Measurements from ENCODE around the gene TTC9C.
A peak's percentile ranks its signal among the peaks of the same experiment; 100 is the strongest.
"Not testable (repeated sequence)": the region's sequence is repeated elsewhere in the genome, so short reads cannot be mapped to it uniquely, and the experiment has no call there.

Gene TTC9C

GRCh38 chr11:62732830-62733229, 4.5 kb downstream of the TTC9C start:
- Mint-ChIP-seq H3K27me3 (no peaks in the 10 kb centered on the region), H3K27ac (ENCODE audit: low read depth) (no peak overlapping the region), H3K4me1 (peaks cover 9% of the 10 kb centered on the region), H3K36me3 (ENCODE audit: insufficient read depth) (peaks cover 49% of the 10 kb centered on the region), H3K9me3 (no peaks in the 10 kb centered on the region), H3K4me3 (no peak overlapping the region)
- no peak for ATAC-seq (replicated peaks; ENCODE audit: extremely low read depth, poor library complexity, severe bottlenecking)
- no peak for DNase-seq (ENCODE audit: low spot score in 2 of 2)

- DNase-seq (ENCODE audit: low spot score in 2 of 2): no peak
- Mint-ChIP-seq H3K27ac (ENCODE audit: low read depth) (no peak overlapping the region), H3K36me3 (ENCODE audit: insufficient read depth) (peaks cover 65% of the 10 kb centered on the region), H3K4me3 (no peak overlapping the region), H3K9me3 (no peaks in the 10 kb centered on the region), H3K27me3 (no peaks in the 10 kb centered on the region), H3K4me1 (no peaks in the 10 kb centered on the region)
- ATAC-seq (replicated peaks; ENCODE audit: extremely low read depth, poor library complexity, severe bottlenecking): no peak
Observed at GRCh38 chr11:62737196-62737595, 8.9 kb downstream of the TTC9C start.

GRCh38 chr11:62747475-62748160, 19.3 kb downstream of the TTC9C start:
- Mint-ChIP-seq H3K4me3 (no peak overlapping the region), H3K4me1 (peaks cover 8% of the 10 kb centered on the region), H3K27me3 (no peaks in the 10 kb centered on the region), H3K9me3 (no peaks in the 10 kb centered on the region), H3K36me3 (ENCODE audit: insufficient read depth) (peaks cover 6% of the 10 kb centered on the region), H3K27ac (ENCODE audit: low read depth) (no peak overlapping the region)
- ATAC-seq (replicated peaks; ENCODE audit: extremely low read depth, poor library complexity, severe bottlenecking): no peak
- DNase-seq (ENCODE audit: low spot score in 2 of 2): no peak

DNA sequence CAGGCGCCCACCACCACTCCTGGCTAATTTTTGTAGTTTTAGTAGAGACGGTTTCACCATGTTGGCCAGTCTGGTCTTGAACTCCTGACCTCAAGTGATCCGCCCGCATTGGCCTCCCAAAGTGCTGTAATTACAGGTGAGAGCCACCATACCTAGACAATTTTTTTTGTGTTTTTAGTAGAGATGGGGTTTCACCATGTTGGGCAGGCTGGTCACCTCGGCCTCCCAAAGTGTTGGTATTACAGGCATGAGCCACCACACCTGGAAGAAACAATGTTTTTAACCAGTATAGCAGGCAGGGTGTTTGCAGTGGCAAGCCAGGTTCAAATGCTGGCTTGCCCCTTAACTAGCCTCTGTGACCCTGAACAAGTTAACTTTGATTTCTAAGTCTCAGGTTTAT, 21.6 kb downstream of the TTC9C start:
- DNase-seq (ENCODE audit: low spot score in 2 of 2); H3K27ac Mint-ChIP-seq (ENCODE audit: low read depth); H3K4me3 Mint-ChIP-seq; H3K27me3 Mint-ChIP-seq; H3K9me3 Mint-ChIP-seq; ATAC-seq (replicated peaks; ENCODE audit: extremely low read depth, poor library complexity, severe bottlenecking): not testable (repeated sequence)
- Mint-ChIP-seq H3K36me3 (ENCODE audit: insufficient read depth) (peaks cover 13% of the 10 kb centered on the region), H3K4me1 (peaks cover 18% of the 10 kb centered on the region)

DNA sequence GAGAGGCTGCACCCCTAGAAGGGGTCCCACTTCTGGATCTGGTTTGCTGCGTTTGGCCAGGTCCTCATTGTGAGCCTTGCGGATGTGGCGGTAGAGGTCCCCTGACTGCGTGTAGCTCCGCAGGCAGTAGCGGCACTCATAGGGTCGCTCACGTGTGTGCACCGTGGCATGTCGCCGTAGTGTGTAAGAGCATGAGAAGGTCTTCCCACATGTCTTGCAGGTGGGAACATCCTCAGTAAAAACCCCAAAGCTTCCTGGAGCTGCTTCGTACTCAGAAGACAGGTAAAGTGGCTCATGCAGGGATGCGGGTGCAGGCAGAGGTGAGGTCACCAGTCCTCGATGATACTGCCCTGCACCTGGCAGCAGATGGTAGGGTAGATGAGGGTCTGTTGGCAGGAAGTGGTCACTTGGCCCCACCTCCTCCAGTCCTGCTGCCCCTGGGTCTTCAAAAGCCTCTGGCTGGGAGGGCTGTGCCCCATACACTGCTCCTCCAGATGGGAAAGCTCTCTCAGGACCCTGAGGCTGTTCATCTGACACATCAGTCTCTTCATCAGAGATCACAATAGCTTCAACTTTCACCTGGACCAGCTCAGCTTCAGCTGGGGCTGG, 24.0 kb downstream of the TTC9C start:
- Mint-ChIP-seq H3K9me3 (no peaks in the 10 kb centered on the region), H3K27ac (ENCODE audit: low read depth) (no peak overlapping the region)

GRCh38 chr11:62752994-62753735, 24.9 kb downstream of the TTC9C start:
- no peak for DNase-seq (ENCODE audit: low spot score in 2 of 2)

More for the DNA sequence above, 24.0 kb downstream of the TTC9C start:
- no peak for DNase-seq (ENCODE audit: low spot score in 2 of 2)
- ATAC-seq (replicated peaks; ENCODE audit: extremely low read depth, poor library complexity, severe bottlenecking): no peak
- Mint-ChIP-seq H3K4me1 (peaks cover 18% of the 10 kb centered on the region), H3K27me3 (no peaks in the 10 kb centered on the region), H3K36me3 (ENCODE audit: insufficient read depth) (peaks cover 12% of the 10 kb centered on the region), H3K4me3 (peak overlapping the region; percentile 41)

GRCh38 chr11:62753736-62754603, 25.7 kb downstream of the TTC9C start, which contains the start of gene ZBTB3:
TSS of gene ZBTB3 (minus strand) at chr11:62754160. CDS start at chr11:62753664, 496 bp downstream.
- Mint-ChIP-seq H3K9me3 (no peaks in the 10 kb centered on the region), H3K36me3 (ENCODE audit: insufficient read depth) (peaks cover 12% of the 10 kb centered on the region), H3K4me1 (peaks cover 14% of the 10 kb centered on the region), H3K27ac (ENCODE audit: low read depth) (peak within 1 kb of the TSS; percentile 88), H3K4me3 (peak within 1 kb of the TSS; percentile 88), H3K27me3 (no peaks in the 10 kb centered on the region)
- DNase-seq (ENCODE audit: low spot score in 2 of 2) (peak; percentile 92 to 96), ATAC-seq (replicated peaks; ENCODE audit: extremely low read depth, poor library complexity, severe bottlenecking) (peak; percentile 97)

More at GRCh38 chr11:62752994-62753735, 24.9 kb downstream of the TTC9C start:
- no peaks in the 10 kb centered on the region for H3K9me3 Mint-ChIP-seq
- peaks cover 12% of the 10 kb centered on the region for H3K36me3 Mint-ChIP-seq (ENCODE audit: insufficient read depth)
- no peak for ATAC-seq (replicated peaks; ENCODE audit: extremely low read depth, poor library complexity, severe bottlenecking)
- peaks cover 18% of the 10 kb centered on the region for H3K4me1 Mint-ChIP-seq
- H3K4me3 Mint-ChIP-seq: peak overlapping the region; percentile 88
- H3K27ac Mint-ChIP-seq (ENCODE audit: low read depth): peak overlapping the region; percentile 88
- no peaks in the 10 kb centered on the region for H3K27me3 Mint-ChIP-seq

- peaks cover 12% of the 10 kb centered on the region for H3K4me1 Mint-ChIP-seq
- H3K27me3 Mint-ChIP-seq: no peaks in the 10 kb centered on the region
- peak overlapping the region; percentile 88 for H3K4me3 Mint-ChIP-seq
- H3K27ac Mint-ChIP-seq (ENCODE audit: low read depth): no peak overlapping the region
- ATAC-seq (replicated peaks; ENCODE audit: extremely low read depth, poor library complexity, severe bottlenecking) (no peak), DNase-seq (ENCODE audit: low spot score in 2 of 2) (no peak)
- no peaks in the 10 kb centered on the region for H3K9me3 Mint-ChIP-seq
- H3K36me3 Mint-ChIP-seq (ENCODE audit: insufficient read depth): peaks cover 8% of the 10 kb centered on the region
Observed at GRCh38 chr11:62755086-62755615, 26.9 kb downstream of the TTC9C start.

DNA sequence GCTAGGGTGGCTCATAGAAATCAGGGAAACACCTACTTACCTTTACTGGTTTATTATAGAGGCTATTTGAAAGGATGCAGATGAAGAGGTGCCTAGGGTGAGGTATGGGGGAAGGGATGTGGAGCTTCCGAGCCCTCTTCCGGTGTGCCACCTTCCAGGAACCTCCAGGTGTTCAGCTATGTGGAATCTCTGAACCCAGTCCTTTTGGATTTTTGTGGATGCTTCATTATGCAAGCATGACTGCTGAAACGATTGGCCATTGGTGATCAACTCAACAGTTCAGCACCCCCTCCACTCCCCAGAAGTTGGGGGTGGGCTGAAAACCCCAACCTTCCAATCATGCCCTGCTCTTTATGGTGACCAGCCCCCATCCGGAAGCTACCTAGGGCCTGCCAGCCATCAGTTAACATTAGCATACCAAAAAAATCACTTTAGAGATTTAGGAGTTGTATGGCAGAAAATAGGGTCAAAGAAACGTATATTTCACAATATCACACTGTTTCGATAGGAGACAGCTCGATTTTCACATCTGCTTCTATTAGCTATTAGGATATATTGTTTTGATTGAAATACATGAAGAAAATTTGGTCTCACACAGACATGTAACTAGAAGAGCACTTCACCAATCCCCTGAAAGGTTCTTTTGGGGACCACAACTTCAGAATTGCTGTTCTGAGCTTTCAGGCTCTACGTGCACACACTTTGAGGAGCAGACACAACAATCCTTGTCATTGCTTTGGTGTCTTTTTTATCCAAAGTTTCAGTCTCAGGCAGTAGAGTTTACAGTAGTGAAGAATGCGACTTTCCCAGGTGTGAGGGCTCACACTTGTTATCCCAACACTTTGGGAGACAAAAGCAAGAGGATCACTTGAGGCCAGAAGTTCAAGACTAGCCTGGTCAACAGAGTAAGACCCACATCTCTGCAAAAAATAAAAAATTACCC, 29.8 kb downstream of the TTC9C start:
- DNase-seq (ENCODE audit: low spot score in 2 of 2) (no peak), ATAC-seq (replicated peaks; ENCODE audit: extremely low read depth, poor library complexity, severe bottlenecking) (no peak)
- H3K27me3 Mint-ChIP-seq: no peaks in the 10 kb centered on the region
- peak overlapping the region; percentile 74 for H3K27ac Mint-ChIP-seq (ENCODE audit: low read depth)
- peaks cover 27% of the 10 kb centered on the region for H3K4me1 Mint-ChIP-seq
- no peak overlapping the region for H3K4me3 Mint-ChIP-seq
- peaks cover 18% of the 10 kb centered on the region for H3K36me3 Mint-ChIP-seq (ENCODE audit: insufficient read depth)
- no peaks in the 10 kb centered on the region for H3K9me3 Mint-ChIP-seq

DNA sequence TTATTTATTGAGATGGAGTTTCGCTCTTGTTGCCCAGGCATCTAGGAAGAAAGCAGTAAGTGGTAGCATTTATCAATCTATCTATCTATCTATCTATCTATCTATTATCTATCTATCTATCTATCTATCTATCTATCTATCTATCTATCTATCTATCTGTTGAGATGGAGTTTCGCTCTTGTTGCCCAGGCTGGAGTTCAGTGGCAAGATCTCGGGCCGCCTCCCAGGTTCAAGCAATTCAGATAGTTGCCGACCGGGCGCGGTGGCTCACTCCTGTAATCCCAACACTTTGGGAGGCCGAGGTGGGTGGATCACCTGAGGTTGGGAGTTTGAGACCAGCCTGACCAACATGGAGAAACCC, 32.6 kb downstream of the TTC9C start:
- Mint-ChIP-seq H3K4me1 (peaks cover 21% of the 10 kb centered on the region), H3K36me3 (ENCODE audit: insufficient read depth) (peaks cover 20% of the 10 kb centered on the region), H3K4me3 (peak overlapping the region; percentile 93), H3K27ac (ENCODE audit: low read depth) (peak overlapping the region; percentile 89)
- DNase-seq (ENCODE audit: low spot score in 2 of 2); H3K9me3 Mint-ChIP-seq; ATAC-seq (replicated peaks; ENCODE audit: extremely low read depth, poor library complexity, severe bottlenecking); H3K27me3 Mint-ChIP-seq: not testable (repeated sequence)

DNA sequence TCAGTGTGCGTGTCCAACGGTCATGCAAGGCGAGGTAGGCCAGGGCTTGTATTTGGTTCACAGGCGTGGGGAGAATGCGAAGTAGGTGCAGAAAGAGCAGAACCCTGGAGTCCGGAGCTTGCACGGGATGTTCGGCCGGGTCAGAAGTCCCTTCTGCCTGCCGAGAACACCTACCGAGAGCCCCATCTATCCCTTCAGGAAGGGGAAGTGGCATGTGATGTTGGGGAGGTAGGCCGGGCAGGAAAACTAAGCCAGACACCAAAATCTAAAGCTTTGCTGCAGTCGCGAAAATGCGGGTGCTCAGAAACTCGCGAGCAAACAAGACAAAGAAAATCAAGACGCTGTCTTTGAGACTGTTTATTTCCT, 42.5 kb downstream of the TTC9C start:
- peaks cover 22% of the 10 kb centered on the region for H3K4me1 Mint-ChIP-seq

More for the DNA sequence above, 42.5 kb downstream of the TTC9C start:
- peak overlapping the region; percentile 96 for H3K27ac Mint-ChIP-seq (ENCODE audit: low read depth)
- H3K36me3 Mint-ChIP-seq (ENCODE audit: insufficient read depth): peaks cover 13% of the 10 kb centered on the region
- H3K9me3 Mint-ChIP-seq: no peaks in the 10 kb centered on the region
- DNase-seq (ENCODE audit: low spot score in 2 of 2) (no peak), ATAC-seq (replicated peaks; ENCODE audit: extremely low read depth, poor library complexity, severe bottlenecking) (no peak)
- peak overlapping the region; percentile 94 for H3K4me3 Mint-ChIP-seq
- no peaks in the 10 kb centered on the region for H3K27me3 Mint-ChIP-seq
